ENCODE data around the gene TTC16.

The TTC16 gene

GRCh38 chr9:127749090-127749787, 33.4 kb downstream of the TTC16 start:
- TF ChIP-seq, protein P1, sequence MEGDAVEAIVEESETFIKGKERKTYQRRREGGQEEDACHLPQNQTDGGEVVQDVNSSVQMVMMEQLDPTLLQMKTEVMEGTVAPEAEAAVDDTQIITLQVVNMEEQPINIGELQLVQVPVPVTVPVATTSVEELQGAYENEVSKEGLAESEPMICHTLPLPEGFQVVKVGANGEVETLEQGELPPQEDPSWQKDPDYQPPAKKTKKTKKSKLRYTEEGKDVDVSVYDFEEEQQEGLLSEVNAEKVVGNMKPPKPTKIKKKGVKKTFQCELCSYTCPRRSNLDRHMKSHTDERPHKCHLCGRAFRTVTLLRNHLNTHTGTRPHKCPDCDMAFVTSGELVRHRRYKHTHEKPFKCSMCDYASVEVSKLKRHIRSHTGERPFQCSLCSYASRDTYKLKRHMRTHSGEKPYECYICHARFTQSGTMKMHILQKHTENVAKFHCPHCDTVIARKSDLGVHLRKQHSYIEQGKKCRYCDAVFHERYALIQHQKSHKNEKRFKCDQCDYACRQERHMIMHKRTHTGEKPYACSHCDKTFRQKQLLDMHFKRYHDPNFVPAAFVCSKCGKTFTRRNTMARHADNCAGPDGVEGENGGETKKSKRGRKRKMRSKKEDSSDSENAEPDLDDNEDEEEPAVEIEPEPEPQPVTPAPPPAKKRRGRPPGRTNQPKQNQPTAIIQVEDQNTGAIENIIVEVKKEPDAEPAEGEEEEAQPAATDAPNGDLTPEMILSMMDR (IDR thresholded peaks at IDR 0.05) = no peak

DNA sequence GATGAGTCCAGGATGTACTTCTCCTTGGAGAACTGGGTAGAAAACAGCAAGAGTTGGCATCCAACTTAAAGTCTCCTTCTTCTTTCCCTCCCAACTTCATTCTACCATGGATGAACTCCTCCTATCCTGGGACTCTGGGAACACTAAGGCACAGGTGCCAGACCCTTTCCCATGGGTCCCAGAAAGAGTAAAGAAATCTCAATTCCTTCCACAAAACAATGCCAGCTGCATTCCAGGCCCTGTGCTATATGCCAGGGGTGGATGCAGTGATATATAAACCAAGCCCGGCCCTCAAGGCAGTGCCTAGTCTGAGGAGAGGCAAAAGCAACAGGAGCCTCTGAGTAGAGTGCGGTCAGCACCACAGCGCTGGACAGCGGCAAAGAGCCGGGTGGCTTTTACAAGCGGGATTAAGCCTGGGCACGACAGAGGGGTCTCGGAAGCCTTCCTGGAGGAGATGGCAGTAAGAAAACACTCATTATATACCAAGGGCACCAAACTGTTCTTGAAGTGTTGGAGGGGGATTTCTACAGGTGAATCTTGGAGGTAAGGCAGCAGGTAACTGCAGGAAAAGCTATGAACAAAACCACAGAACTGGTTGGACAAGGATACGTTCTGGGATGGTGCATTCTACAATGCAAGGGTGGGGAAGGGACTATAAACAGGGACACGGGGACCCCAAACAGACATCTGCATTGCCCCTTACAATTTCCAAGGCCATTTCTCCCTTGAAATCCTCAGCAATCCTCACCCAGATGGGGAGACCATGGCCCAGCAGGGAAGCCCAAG, 35.6 kb downstream of the TTC16 start:
- TF ChIP-seq, protein P1 (IDR thresholded peaks at IDR 0.05) = no peak

DNA sequence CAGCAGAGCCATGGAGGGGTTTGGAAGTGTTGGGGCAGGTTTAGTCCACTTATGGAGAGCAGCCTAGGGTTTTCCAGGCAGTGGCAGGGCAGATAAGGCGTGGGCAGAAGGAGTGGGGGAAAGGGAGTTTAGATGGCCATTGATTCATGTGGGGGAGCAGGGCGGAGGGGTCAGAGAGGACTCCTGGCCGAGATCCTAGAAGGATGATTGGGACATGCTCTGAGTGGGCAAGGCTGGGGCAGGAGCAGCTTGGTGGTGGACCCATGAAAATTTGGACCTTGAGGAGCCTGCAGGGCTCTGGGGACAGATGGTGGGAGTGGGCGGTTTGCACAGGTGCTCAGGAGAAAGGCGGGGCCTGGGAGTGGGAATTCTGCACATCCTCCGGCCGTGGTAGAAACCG, 37.3 kb downstream of the TTC16 start:
- TF ChIP-seq, protein P1 (IDR thresholded peaks at IDR 0.05) = no peak

- TF ChIP-seq, protein P1 (IDR thresholded peaks at IDR 0.05) = no peak
These were observed 37.7 kb downstream of the TTC16 start for GRCh38 chr9:127753622-127754021.

DNA sequence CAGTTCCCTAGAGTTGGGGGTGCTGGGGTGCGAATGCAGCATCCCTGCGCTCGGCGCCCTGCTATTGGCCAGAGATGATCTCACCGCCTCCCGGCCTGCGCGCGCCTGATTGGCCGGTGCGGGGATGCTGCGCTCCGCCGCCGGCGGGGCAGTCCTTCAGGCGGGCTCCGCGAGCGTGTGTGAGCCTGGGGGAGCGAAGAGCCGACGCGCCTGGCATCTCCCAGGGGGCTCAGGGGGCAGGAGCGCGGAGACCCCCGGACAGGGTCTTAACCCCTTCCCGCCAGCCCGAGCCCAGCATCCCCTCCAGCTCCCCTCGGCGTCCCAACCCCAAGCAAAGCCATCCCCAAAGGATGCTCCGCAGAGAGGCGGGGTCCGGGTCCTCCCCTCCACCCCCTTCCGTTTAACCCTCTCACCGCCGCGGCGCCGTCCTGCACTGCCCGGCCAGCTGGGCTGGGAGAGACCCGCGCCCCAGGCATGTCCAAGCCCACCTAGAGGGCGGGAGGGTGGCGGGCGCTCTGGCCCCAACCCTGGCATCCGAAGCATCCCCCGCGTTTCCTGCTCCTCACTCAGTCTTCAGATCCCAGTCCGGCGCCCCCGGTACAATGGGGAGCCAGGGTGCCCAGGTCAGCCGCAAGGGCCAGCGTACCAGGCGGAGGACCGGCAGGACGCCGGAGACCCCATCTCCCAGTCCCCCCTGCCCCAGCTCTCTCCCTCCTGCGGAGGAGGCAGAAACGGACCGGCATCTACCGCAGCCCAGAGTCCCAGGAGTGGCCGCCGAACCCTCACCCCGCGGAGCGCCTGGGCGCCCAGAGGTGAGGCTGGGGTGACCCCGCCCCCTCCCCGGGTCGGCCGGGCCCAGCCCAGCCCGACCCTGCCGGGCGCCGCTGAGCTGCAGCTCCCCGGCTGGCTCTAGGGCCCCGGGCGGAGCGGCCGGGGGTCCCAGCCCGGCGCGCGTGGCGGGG, 38.5 kb downstream of the TTC16 start:
- TF ChIP-seq, protein P1 (IDR thresholded peaks at IDR 0.05) = no peak

DNA sequence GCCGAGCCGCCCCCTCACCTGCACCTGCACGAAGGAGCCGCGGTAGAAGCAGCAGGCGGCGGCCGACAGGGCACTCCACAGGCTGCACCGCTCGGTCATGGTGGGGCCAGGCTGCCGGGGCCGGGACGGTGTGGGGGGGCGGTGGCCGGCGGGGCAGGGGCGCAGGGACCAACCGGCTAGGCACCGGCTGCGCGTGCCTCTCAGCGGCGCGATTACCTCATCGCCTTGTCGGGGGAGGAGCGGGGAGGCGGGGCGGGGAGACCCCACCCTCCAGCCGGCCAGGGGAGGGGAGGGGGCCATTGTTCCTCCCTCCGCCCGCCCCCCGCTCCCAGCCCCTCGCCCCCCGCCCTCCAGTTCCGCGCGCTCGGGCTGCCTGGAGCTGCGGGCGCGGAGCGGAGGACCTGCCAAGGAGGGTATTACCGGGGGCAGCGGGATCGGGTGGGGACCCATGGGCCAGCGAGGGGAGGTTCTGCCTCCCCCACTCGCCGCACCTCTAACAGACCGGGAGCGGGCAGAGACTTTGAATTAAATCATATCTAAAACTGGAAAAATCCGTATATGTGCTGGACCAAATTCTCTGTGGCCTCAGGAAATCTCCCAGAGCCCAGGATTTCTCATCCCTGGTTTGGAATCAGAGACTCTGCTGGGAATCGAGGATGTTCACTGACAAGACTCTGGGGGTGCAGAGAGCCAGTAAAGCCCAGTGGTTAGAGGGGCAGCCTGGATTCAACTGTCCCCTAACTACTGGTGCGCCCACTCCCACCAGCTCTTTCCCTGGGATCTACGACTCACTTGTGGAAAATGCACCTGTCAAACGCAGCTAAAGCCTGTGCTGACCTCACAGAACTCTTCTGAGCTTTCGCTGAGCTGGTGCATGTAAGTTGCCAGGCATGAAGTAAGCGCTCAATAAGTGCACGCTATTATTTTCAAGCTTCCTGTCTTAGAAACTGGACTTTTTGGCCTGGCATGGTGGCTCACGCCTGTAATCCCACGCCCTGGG, 39.5 kb downstream of the TTC16 start:
- TF ChIP-seq, protein P1 (IDR thresholded peaks at IDR 0.05) = no peak
